Astrocyte (in vitro differentiated cells and primary cell): ENCODE results near the gene U2AF1L4.

Experiments
- CTCF ChIP-seq: IDR thresholded peaks from 2 replicates; pipeline ENCODE4 v1.5.1; 2011; ENCODE audit warnings: low read depth, mild to moderate bottlenecking, inconsistent platforms, low read length, moderate library complexity; ENCODE audit not compliant: insufficient read depth
- EZH2 ChIP-seq: IDR thresholded peaks from 2 replicates; pipeline ENCODE4 v1.6.1; 2012; ENCODE audit warnings: mild to moderate bottlenecking, low read length, inconsistent platforms; ENCODE audit not compliant: insufficient read depth

- TF ChIP-seq CTCF (no peak), EZH2 (no peak)
Observed at GRCh38 chr19:35788205-35788960, 43.2 kb upstream of the U2AF1L4 start.
